ENCODE measurements around the gene CLSTN3.
A peak's percentile ranks its signal among the peaks of the same experiment; 100 is the strongest.

Gene CLSTN3

DNA sequence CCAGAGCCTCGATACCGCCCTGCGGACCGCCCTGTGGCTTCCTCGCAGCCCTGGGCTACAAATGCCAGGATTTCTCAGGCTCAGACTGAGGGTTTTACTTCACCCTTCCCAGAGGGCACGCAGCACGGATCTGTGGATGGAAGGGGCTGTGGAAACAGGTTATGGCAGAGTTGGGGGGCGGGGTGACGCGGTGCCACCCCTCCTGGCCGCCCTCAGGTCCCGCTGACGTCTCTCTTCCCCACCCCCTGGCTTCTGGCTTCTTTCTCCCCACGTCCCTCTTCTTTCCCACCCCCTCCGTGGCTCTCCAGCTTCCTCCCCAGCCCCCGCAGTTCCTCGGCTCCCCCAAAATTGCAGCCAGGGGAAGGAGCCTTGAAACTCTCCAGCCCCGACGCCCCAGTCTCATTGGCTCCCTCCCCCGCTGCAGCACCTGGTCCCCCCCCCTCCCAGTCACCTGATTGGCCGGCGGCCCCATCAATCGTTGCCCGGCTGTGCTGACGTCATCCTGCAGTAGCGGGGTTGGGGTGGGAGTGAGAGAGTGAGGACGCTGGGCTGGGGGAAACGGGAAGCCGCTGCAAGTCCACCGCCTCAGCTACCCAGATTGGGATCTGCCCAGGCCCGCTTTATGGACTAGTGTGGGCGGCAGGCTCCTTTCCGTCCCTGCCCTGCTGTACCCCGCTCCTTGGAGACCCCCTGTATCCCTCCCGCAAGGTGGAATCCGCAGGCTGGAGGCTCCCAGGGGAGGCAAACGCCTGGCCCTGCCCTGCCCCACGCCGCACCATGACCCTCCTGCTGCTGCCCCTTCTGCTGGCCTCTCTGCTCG lies at the start of gene CLSTN3:
Gene CLSTN3 (plus strand): TSS at position 500 of the 820 bp plus-strand sequence. CDS start 278 bp downstream, at position 778.
- Mint-ChIP-seq H3K27me3 (no peaks in the 10 kb centered on the region), H3K9me3 (no peaks in the 10 kb centered on the region), H3K36me3 (ENCODE audit: insufficient read depth) (peaks cover 11% of the 10 kb centered on the region), H3K4me3 (peak within 1 kb of the TSS; percentile 99), H3K27ac (ENCODE audit: low read depth) (peak within 1 kb of the TSS; percentile 96), H3K4me1 (peaks cover 40% of the 10 kb centered on the region)
- DNase-seq (ENCODE audit: low spot score in 2 of 2) (peak; percentile 72 to 79), ATAC-seq (replicated peaks; ENCODE audit: extremely low read depth, poor library complexity, severe bottlenecking) (peak; percentile 89)

DNA sequence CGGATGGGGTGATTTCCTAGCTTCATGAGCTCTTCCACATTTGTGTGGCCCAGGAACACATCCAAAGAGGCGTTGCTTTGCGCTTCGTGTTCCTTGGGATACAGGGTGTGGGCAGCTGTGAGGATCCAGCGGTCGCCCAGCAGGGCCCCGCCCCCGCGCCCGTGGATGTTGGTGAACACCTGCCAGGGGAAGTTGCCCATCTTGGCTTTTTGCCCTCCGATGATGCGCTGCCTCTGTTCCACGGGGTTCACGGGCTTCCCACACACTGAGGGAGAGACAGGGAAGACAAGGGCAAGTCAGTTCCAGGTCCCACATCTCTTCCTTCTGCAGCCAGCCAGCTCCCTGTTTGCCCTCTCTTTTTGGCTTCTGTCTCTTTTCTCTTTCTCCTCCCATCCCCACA lies 49.1 kb upstream of the CLSTN3 start:
- Mint-ChIP-seq H3K4me3 (no peak overlapping the region), H3K9me3 (peaks cover 5% of the 10 kb centered on the region), H3K27ac (ENCODE audit: low read depth) (no peak overlapping the region), H3K4me1 (peaks cover under 1% of the 10 kb centered on the region), H3K27me3 (no peaks in the 10 kb centered on the region), H3K36me3 (ENCODE audit: insufficient read depth) (peaks cover 4% of the 10 kb centered on the region)
- no peak for DNase-seq (ENCODE audit: low spot score in 2 of 2)
- ATAC-seq (replicated peaks; ENCODE audit: extremely low read depth, poor library complexity, severe bottlenecking) = no peak

DNA sequence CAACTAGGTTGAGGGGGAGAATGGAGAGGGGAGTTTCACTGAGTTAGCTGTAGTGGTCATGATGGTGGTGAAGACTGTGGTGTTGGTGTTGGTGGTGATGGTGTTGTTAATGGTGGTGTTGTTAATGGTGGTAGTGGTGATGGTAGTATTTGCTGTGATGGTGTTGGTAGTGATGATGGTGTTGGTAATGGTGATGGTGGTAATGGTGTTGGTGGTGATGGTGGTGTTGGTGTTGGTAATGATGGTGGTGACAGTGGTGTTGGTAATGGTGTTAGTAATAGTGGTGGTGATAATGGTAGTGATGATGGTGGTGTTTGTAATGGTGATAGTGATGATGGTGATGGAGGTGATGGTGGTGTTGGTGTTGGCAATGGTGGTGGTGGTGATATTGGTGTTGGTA lies 47.0 kb upstream of the CLSTN3 start:
- Mint-ChIP-seq H3K27me3 (no peaks in the 10 kb centered on the region), H3K4me3 (no peak overlapping the region), H3K27ac (ENCODE audit: low read depth) (no peak overlapping the region), H3K36me3 (ENCODE audit: insufficient read depth) (peaks cover 2% of the 10 kb centered on the region), H3K9me3 (peaks cover 5% of the 10 kb centered on the region), H3K4me1 (no peaks in the 10 kb centered on the region)
- DNase-seq (ENCODE audit: low spot score in 2 of 2) = no peak
- no peak for ATAC-seq (replicated peaks; ENCODE audit: extremely low read depth, poor library complexity, severe bottlenecking)

DNA sequence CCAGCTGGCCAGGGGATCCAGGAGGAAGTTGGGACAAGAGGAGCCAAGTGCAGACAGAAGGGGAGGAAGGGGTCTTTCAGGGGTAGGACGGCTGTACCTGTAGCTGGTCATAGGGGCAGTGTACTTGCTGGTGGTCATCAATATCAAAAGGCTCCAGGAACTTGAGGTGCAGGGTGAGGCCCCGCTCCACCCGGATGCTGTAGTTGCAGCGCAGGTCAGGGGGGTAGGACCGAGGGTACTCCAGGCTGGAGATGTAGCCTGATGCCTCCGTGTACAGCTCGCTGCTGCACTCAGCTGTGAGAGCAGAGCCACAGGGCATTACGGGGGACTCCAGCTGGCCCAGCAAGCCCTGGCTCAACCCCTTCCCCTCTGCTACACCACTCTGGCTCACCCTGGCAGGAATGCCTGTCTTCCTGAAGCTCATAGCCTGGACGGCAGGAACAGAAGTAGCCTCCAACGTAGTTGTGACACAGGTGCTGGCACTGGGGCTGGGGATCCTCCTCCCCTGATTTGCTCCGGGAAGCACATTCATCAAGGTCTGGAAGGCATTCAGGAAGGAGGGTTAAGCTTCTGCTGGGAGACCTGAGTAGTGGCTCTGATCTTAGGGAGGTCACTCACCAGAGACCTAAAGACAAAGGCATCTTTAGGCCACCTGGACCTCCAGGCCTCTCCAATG lies 40.8 kb upstream of the CLSTN3 start:
- Mint-ChIP-seq H3K36me3 (ENCODE audit: insufficient read depth) (peaks cover 2% of the 10 kb centered on the region), H3K4me3 (no peak overlapping the region), H3K27me3 (no peaks in the 10 kb centered on the region), H3K9me3 (no peaks in the 10 kb centered on the region), H3K4me1 (peaks cover 9% of the 10 kb centered on the region), H3K27ac (ENCODE audit: low read depth) (no peak overlapping the region)
- DNase-seq (ENCODE audit: low spot score in 2 of 2) = no peak
- no peak for ATAC-seq (replicated peaks; ENCODE audit: extremely low read depth, poor library complexity, severe bottlenecking)

DNA sequence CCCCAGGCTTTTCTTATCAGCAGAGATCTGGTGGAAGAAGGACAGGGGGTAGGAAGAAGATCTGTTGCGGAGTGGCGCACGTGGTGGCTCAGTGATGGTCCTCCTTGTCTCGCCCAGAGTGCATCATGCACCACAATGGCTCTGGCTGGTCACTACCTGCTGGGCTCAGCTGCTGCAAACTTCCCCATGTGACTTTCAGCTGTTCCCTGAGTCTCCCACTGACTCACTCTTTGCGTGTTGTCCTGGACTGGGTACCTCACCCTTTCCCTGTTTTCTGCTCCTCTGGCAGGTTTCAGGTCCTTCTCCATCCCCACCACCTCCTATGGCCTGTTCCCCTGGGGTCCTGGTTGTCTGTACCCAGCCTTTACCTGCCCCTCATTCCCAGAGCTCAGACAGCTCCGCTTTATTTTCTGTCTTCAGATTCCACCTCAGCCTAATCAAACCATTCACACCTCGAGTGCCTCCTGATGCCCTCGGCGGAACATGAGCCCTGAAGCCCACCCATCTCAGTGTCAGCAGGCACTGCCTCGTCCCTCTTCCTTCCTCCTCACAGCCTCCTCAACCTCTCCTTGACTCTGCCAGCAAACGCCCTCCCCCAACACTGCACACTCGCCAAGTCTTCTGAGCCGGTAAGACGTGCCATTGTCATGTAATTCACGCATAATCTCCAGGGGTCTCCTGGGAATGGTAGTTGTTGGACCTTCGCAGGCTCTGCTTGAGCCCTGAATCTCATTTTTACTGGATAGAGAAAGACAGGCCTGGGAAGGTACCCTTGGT lies 39.8 kb upstream of the CLSTN3 start:
- ATAC-seq (replicated peaks; ENCODE audit: extremely low read depth, poor library complexity, severe bottlenecking) = no peak
- peaks cover 2% of the 10 kb centered on the region for H3K36me3 Mint-ChIP-seq (ENCODE audit: insufficient read depth)
- peaks cover 9% of the 10 kb centered on the region for H3K4me1 Mint-ChIP-seq
- H3K27ac Mint-ChIP-seq (ENCODE audit: low read depth) = no peak overlapping the region
- no peak for DNase-seq (ENCODE audit: low spot score in 2 of 2)
- no peaks in the 10 kb centered on the region for H3K27me3 Mint-ChIP-seq
- H3K4me3 Mint-ChIP-seq = no peak overlapping the region
- H3K9me3 Mint-ChIP-seq = no peaks in the 10 kb centered on the region

DNA sequence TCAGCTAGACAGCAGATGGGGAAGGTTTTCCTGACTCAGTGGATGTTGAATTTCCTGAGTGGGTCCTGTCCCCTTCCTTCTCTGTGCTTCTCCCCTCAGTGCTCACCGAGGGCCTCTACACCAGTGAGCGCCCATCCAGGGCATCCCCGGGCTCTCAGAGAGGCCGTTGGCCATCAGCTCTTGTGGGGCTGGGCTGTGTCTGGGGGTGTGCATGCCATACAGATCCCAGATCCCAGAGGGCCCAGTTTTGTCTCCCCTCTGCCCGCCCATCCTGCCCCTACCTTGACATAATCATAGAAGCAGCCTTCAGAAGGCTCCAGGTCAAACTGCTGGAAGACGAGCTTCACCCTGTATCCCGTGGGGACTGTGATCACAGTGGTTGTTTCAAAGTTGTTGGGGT lies 39.0 kb upstream of the CLSTN3 start:
- no peaks in the 10 kb centered on the region for H3K9me3 Mint-ChIP-seq
- DNase-seq (ENCODE audit: low spot score in 2 of 2) (no peak), ATAC-seq (replicated peaks; ENCODE audit: extremely low read depth, poor library complexity, severe bottlenecking) (no peak)
- H3K27me3 Mint-ChIP-seq = no peaks in the 10 kb centered on the region
- peaks cover 10% of the 10 kb centered on the region for H3K4me1 Mint-ChIP-seq
- H3K27ac Mint-ChIP-seq (ENCODE audit: low read depth) = no peak overlapping the region
- peak overlapping the region; percentile 79 for H3K4me3 Mint-ChIP-seq
- H3K36me3 Mint-ChIP-seq (ENCODE audit: insufficient read depth) = peaks cover 2% of the 10 kb centered on the region

DNA sequence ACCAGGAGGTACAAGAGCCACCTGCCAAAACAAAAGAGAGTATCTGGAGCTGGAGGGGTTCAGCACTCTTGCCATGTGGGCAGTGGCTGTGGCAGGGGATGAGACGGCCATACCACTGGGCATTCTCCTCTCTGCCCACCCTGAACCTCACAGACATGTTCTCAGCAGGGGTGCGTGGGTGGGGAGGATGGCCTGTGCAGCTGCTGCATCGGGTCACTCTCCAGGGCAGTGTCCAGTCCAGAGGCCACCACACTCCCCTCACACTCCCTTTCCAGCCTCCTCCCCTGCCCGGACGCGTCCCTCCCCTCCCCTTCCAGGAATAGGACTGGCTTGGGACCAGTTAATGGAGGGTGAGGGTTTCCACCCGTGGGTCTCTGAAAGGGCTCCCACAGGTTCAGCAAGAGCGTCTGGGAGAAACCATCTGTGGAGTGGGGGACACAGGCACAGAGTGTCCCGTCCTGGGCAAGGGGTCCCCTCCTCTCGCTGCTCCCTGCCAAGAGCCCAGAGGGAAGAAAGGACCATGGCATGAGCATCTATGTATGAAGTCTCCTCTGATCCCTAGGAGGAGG lies 38.4 kb upstream of the CLSTN3 start:
- ATAC-seq (replicated peaks; ENCODE audit: extremely low read depth, poor library complexity, severe bottlenecking) (no peak), DNase-seq (ENCODE audit: low spot score in 2 of 2) (no peak)
- Mint-ChIP-seq H3K27me3 (no peaks in the 10 kb centered on the region), H3K4me1 (peaks cover 14% of the 10 kb centered on the region), H3K9me3 (no peaks in the 10 kb centered on the region), H3K27ac (ENCODE audit: low read depth) (no peak overlapping the region), H3K4me3 (peak overlapping the region; percentile 79), H3K36me3 (ENCODE audit: insufficient read depth) (peaks cover 2% of the 10 kb centered on the region)

DNA sequence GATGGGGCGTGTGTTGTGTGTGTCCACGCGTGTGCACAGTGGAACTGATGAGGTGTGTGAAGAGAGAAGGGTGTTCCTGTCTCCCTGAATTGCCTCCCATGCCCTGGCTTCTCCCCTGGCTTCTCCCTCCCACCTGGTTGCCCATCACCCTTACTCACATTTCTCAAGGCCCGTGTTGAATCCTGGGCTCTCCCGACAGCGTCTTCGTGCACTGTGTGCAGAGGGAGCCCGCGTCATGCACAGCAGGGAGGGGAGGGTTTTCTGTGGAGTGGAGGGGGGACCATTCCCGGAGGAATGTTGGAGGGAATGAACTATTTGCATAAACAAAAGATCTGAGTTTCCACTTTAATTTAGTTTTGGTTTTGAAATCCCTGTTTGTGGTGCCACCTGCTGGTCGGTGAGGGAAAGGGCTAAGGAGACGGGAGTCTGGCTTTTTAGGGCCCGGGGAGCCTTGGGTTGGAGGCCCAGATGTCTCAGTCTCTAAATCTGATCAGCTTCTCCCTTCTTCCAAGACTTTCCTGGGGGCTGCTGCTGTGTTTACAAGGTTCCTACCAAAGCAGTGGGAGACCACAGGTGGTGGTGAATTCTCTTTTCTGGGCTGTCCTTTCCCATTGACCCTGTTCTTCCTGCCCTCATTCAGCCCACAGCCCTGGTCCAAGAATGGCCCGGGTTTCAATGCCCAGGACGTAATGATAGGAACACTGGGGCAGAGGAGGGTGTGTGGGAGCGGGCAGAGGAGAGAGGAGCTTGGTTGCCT lies 37.8 kb upstream of the CLSTN3 start, which contains the start of gene C1R:
Gene C1R (minus strand): TSS at position 217 of the 757 bp plus-strand sequence. CDS start 57 bp downstream, at position 160.
- ATAC-seq (replicated peaks; ENCODE audit: extremely low read depth, poor library complexity, severe bottlenecking) (peak; percentile 64), DNase-seq (ENCODE audit: low spot score in 2 of 2) (peak; percentile 54 to 56)
- Mint-ChIP-seq H3K4me3 (peak within 1 kb of the TSS; percentile 79), H3K27me3 (no peaks in the 10 kb centered on the region), H3K36me3 (ENCODE audit: insufficient read depth) (peaks cover 4% of the 10 kb centered on the region), H3K9me3 (no peaks in the 10 kb centered on the region), H3K4me1 (peaks cover 14% of the 10 kb centered on the region), H3K27ac (ENCODE audit: low read depth) (no peak within 1 kb of the TSS)

DNA sequence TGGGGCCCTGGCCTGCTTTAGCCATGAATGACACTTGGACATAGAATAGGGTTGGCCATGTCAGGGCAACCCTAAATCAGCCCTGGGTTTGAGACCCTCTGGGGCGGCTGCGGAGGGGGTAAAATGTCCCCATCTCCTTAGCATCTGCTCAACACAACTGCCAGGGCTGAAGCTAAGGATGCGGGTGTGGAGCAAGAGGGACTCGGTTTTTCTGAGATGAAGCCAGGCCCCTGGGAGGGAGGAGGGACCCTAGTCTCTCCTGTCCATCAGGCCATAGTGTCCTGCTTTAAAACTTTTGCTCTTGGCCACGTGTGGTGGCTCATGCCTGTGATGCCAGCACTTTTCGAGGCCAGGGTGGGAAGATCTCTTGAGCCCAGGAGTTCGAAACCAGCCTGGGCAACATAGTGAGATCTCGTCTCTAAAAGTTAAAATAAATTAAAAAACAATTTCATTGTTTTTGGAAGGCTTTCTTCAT lies 37.1 kb upstream of the CLSTN3 start:
- no peak for ATAC-seq (replicated peaks; ENCODE audit: extremely low read depth, poor library complexity, severe bottlenecking)
- Mint-ChIP-seq H3K9me3 (no peaks in the 10 kb centered on the region), H3K27ac (ENCODE audit: low read depth) (no peak overlapping the region), H3K4me1 (peaks cover 14% of the 10 kb centered on the region), H3K27me3 (no peaks in the 10 kb centered on the region), H3K36me3 (ENCODE audit: insufficient read depth) (peaks cover 4% of the 10 kb centered on the region), H3K4me3 (peak overlapping the region; percentile 79)
- DNase-seq (ENCODE audit: low spot score in 2 of 2) = no peak

DNA sequence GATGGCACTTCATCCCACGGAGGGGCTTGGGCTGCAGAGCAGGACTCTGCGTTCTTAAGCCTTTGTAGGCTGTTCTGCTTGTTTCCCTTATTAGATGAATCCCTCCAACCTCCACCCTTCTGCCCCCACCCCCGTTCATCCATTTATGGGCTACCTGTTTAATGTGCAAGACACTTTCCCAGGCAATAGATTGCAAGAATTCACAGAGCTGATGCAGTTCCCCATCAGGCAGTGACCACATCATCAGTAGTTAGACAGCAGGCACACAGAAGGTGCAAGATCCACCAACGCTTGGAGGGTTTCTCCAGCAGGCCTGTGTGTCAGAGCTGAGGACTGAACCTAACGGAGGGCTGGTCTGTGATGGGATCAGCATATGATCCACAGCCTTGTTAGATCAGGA lies 36.7 kb upstream of the CLSTN3 start:
- H3K9me3 Mint-ChIP-seq = no peaks in the 10 kb centered on the region
- no peak overlapping the region for H3K4me3 Mint-ChIP-seq
- no peak for DNase-seq (ENCODE audit: low spot score in 2 of 2)
- no peak for ATAC-seq (replicated peaks; ENCODE audit: extremely low read depth, poor library complexity, severe bottlenecking)
- H3K27ac Mint-ChIP-seq (ENCODE audit: low read depth) = no peak overlapping the region
- peaks cover 4% of the 10 kb centered on the region for H3K36me3 Mint-ChIP-seq (ENCODE audit: insufficient read depth)
- peaks cover 14% of the 10 kb centered on the region for H3K4me1 Mint-ChIP-seq
- H3K27me3 Mint-ChIP-seq = no peaks in the 10 kb centered on the region

DNA sequence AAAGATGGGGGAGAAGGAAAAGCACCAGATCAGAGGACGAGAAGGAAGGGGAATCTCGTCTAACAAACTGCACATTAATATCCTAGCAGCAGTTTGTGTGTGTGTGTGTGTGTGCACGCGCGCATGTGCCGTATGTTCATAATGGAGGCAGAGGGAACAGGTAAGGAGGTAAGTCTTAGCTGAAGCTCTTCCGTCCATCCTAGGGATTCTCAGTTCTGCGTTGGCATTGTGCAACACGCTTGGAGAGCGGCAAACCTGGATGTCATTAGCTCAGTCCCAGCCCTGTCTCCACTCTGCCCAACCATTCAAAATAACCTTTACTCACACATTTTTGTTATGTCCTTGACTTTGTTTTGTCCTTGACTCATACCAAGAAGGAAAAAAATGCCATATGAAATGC lies 36.3 kb upstream of the CLSTN3 start:
- H3K4me1 Mint-ChIP-seq = peaks cover 14% of the 10 kb centered on the region
- no peak overlapping the region for H3K27ac Mint-ChIP-seq (ENCODE audit: low read depth)
- DNase-seq (ENCODE audit: low spot score in 2 of 2) (no peak), ATAC-seq (replicated peaks; ENCODE audit: extremely low read depth, poor library complexity, severe bottlenecking) (no peak)
- peaks cover 4% of the 10 kb centered on the region for H3K36me3 Mint-ChIP-seq (ENCODE audit: insufficient read depth)
- no peaks in the 10 kb centered on the region for H3K9me3 Mint-ChIP-seq
- no peak overlapping the region for H3K4me3 Mint-ChIP-seq
- H3K27me3 Mint-ChIP-seq = no peaks in the 10 kb centered on the region
